ENCODE data around the gene ARGFX.
"Not testable (repeated sequence)": the region's sequence is repeated elsewhere in the genome, so short reads cannot be mapped to it uniquely, and the experiment has no call there.

ARGFX gene

GRCh38 chr3:121567649-121568048, at the start of gene ARGFX:
Gene ARGFX (plus strand): TSS chr3:121567949. CDS start chr3:121570714, 2,765 bp downstream.
- no peak for DNase-seq

- no peak for DNase-seq
Measured at GRCh38 chr3:121517953-121518655, 49.6 kb upstream of the ARGFX start.

GRCh38 chr3:121520510-121520909, 47.2 kb upstream of the ARGFX start:
- no peak for DNase-seq

- no peak for DNase-seq
Measured at GRCh38 chr3:121529308-121529707, 38.4 kb upstream of the ARGFX start.

GRCh38 chr3:121531269-121531668, 36.5 kb upstream of the ARGFX start:
- no peak for DNase-seq

GRCh38 chr3:121542924-121543323, 24.8 kb upstream of the ARGFX start:
- no peak for DNase-seq

- DNase-seq = no peak
Measured at GRCh38 chr3:121545049-121545573, 22.6 kb upstream of the ARGFX start.

- DNase-seq = peak; percentile 93
Measured at GRCh38 chr3:121545574-121546455, 21.9 kb upstream of the ARGFX start, which contains the start of gene POLQ. Gene POLQ (minus strand): TSS chr3:121545988. CDS start chr3:121545877, 111 bp downstream.

GRCh38 chr3:121552379-121552778, 15.4 kb upstream of the ARGFX start:
- DNase-seq = no peak

GRCh38 chr3:121552797-121553196, 15.0 kb upstream of the ARGFX start:
- DNase-seq = no peak

GRCh38 chr3:121557426-121557934, 10.3 kb upstream of the ARGFX start:
- DNase-seq = no peak

- no peak for DNase-seq
Measured at GRCh38 chr3:121562148-121562547, 5.6 kb upstream of the ARGFX start.

- no peak for DNase-seq
Measured at GRCh38 chr3:121566773-121567172, 976 bp upstream of the ARGFX start.

- no peak for DNase-seq
Measured at GRCh38 chr3:121574449-121574848, 6.7 kb downstream of the ARGFX start.

GRCh38 chr3:121581691-121582090, 13.9 kb downstream of the ARGFX start:
- DNase-seq = no peak

GRCh38 chr3:121584418-121584817, 16.7 kb downstream of the ARGFX start:
- DNase-seq = no peak

GRCh38 chr3:121592856-121593702, 25.3 kb downstream of the ARGFX start, which contains the start of gene FBXO40:
Gene FBXO40 (plus strand): TSS chr3:121593379. CDS start chr3:121620576, 27,197 bp downstream.
- DNase-seq = no peak

GRCh38 chr3:121593806-121594205, 26.1 kb downstream of the ARGFX start:
- DNase-seq = not testable (repeated sequence)

GRCh38 chr3:121594850-121595249, 27.1 kb downstream of the ARGFX start:
- no peak for DNase-seq

- no peak for DNase-seq
Measured at GRCh38 chr3:121595765-121596406, 28.1 kb downstream of the ARGFX start.

GRCh38 chr3:121598564-121598963, 30.8 kb downstream of the ARGFX start:
- DNase-seq = no peak

GRCh38 chr3:121599900-121600299, 32.2 kb downstream of the ARGFX start:
- DNase-seq = not testable (repeated sequence)

Data from NCI-H446 treated with DMSO at 0.1 percent for 48 hours (cell line).